GM18507 (cell line): ENCODE results near the gene SEC14L3.
A peak's percentile ranks its signal among the peaks of the same experiment; 100 is the strongest.
"Not testable (repeated sequence)": the region's sequence is repeated elsewhere in the genome, so short reads cannot be mapped to it uniquely, and the experiment has no call there.

Experiments used
- DNase-seq: peaks from one replicate; pipeline ENCODE4 v3.0.0; 2011; ENCODE audit warnings: low read depth; ENCODE audit not compliant: insufficient read length; ENCODE audit errors: extremely low spot score
- FAIRE-seq: peaks from 2 replicates; lab custom pipeline; 2011; peaks lifted over from hg19 to GRCh38; lab: Jason Lieb, UNC

SEC14L3 gene

GRCh38 chr22:30452861-30453260 lies 19.0 kb downstream of the SEC14L3 start:
- FAIRE-seq, result no peak
- DNase-seq, result no peak

GRCh38 chr22:30451488-30451887 lies 20.3 kb downstream of the SEC14L3 start:
- FAIRE-seq, DNase-seq: not testable (repeated sequence)

GRCh38 chr22:30447656-30448055 lies 24.2 kb downstream of the SEC14L3 start:
- no peak for DNase-seq
- no peak for FAIRE-seq

GRCh38 chr22:30445438-30446145 lies 26.2 kb downstream of the SEC14L3 start:
- no peak for FAIRE-seq

GRCh38 chr22:30444632-30445437 lies 27.0 kb downstream of the SEC14L3 start:
- FAIRE-seq (peak; percentile 71), DNase-seq (peak; percentile 67)

More at GRCh38 chr22:30445438-30446145, 26.2 kb downstream of the SEC14L3 start:
- DNase-seq, result no peak

GRCh38 chr22:30441088-30441487 lies 30.7 kb downstream of the SEC14L3 start:
- DNase-seq, result no peak
- no peak for FAIRE-seq

- DNase-seq (no peak), FAIRE-seq (no peak)
Measured at GRCh38 chr22:30439836-30440235, 32.0 kb downstream of the SEC14L3 start.

- FAIRE-seq, result no peak
Measured at GRCh38 chr22:30439226-30439625, 32.6 kb downstream of the SEC14L3 start.

GRCh38 chr22:30438559-30438958 lies 33.3 kb downstream of the SEC14L3 start:
- FAIRE-seq, result no peak
- no peak for DNase-seq

More at GRCh38 chr22:30439226-30439625, 32.6 kb downstream of the SEC14L3 start:
- no peak for DNase-seq

GRCh38 chr22:30436196-30436595 lies 35.6 kb downstream of the SEC14L3 start:
- FAIRE-seq (no peak), DNase-seq (no peak)

- DNase-seq (peak; percentile 23), FAIRE-seq (peak; percentile 95)
Measured at GRCh38 chr22:30435674-30436126, 36.1 kb downstream of the SEC14L3 start.

- no peak for FAIRE-seq
- DNase-seq, result no peak
Measured at GRCh38 chr22:30434843-30435242, 37.0 kb downstream of the SEC14L3 start.

- DNase-seq, result no peak
- no peak for FAIRE-seq
Measured at GRCh38 chr22:30433773-30434172, 38.0 kb downstream of the SEC14L3 start.

- DNase-seq (no peak), FAIRE-seq (no peak)
Measured at GRCh38 chr22:30433227-30433626, 38.6 kb downstream of the SEC14L3 start.

GRCh38 chr22:30432520-30432919 lies 39.3 kb downstream of the SEC14L3 start:
- FAIRE-seq, result no peak
- DNase-seq, result no peak

GRCh38 chr22:30432096-30432495 lies 39.7 kb downstream of the SEC14L3 start:
- FAIRE-seq, result no peak
- DNase-seq, result no peak

- DNase-seq, result no peak
- no peak for FAIRE-seq
Measured at GRCh38 chr22:30430933-30431332, 40.9 kb downstream of the SEC14L3 start.

- FAIRE-seq, result no peak
- no peak for DNase-seq
Measured at GRCh38 chr22:30429887-30430286, 41.9 kb downstream of the SEC14L3 start.

- no peak for DNase-seq
Measured at GRCh38 chr22:30427871-30428270, 43.9 kb downstream of the SEC14L3 start.

More at GRCh38 chr22:30427871-30428270, 43.9 kb downstream of the SEC14L3 start:
- FAIRE-seq, result no peak
